ENCODE data around the gene FBP2. TPM values are rescaled to one million over a fixed set of nuclear protein-coding genes. Genes with fewer than 3 reads are reported as not detected.

The FBP2 gene
- total RNA-seq, 1 donor, result not detected

DNA sequence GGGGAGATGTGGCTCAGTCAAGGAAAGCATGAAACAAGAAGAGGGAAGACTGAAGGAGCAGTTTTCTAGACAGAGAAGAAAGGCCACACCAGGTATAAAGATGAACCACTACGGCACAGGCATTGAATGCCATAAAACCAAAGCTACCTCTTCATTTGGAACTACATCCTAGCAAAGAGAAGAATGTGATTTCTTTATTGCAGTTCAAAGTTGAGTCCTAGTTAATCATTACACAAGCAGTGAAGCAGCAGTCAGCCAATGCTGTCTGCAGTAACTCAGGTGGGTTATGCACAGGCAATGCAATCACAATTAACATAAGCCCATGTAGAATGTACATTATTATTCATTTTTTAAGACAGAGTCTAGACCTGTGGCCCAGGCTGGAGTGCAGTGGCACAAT is 60.5 kb downstream of the FBP2 start:
- no peak overlapping the region for H3K4me3 ChIP-seq (ENCODE audit: low read depth, low read length)
- DNase-seq (ENCODE audit: low read depth), result no peak
- TF ChIP-seq, protein P1, sequence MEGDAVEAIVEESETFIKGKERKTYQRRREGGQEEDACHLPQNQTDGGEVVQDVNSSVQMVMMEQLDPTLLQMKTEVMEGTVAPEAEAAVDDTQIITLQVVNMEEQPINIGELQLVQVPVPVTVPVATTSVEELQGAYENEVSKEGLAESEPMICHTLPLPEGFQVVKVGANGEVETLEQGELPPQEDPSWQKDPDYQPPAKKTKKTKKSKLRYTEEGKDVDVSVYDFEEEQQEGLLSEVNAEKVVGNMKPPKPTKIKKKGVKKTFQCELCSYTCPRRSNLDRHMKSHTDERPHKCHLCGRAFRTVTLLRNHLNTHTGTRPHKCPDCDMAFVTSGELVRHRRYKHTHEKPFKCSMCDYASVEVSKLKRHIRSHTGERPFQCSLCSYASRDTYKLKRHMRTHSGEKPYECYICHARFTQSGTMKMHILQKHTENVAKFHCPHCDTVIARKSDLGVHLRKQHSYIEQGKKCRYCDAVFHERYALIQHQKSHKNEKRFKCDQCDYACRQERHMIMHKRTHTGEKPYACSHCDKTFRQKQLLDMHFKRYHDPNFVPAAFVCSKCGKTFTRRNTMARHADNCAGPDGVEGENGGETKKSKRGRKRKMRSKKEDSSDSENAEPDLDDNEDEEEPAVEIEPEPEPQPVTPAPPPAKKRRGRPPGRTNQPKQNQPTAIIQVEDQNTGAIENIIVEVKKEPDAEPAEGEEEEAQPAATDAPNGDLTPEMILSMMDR (IDR thresholded peaks at IDR 0.05; ENCODE audit: insufficient read depth, low read depth, low read length), result no peak

DNA sequence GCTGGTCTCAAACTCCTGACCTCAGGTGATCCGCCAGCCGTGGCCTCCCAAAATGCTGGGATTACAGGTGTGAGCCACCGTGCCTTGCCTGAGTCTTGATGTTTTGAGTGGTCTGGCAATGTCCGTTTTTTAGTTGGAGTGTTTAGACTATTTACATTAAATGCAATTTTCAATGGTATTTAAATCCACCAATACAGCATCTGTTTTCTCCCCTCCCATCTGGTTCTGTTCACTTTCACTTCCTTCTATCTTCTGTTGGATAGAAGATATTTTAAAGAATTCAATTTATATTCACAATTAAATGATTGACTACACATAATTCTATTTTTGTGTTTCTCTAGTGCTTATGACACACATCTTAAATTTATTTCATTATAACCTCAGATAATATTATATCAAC is 64.7 kb downstream of the FBP2 start:
- no peak overlapping the region for H3K4me3 ChIP-seq (ENCODE audit: low read depth, low read length)
- no peak for DNase-seq (ENCODE audit: low read depth)
- TF ChIP-seq, protein P1 (IDR thresholded peaks at IDR 0.05; ENCODE audit: insufficient read depth, low read depth, low read length), result no peak

GRCh38 chr9:94526951-94527350 is 66.7 kb downstream of the FBP2 start:
- DNase-seq (ENCODE audit: low read depth), result no peak
- no peak overlapping the region for H3K4me3 ChIP-seq (ENCODE audit: low read depth, low read length)
- TF ChIP-seq, protein P1 (IDR thresholded peaks at IDR 0.05; ENCODE audit: insufficient read depth, low read depth, low read length), result no peak

DNA sequence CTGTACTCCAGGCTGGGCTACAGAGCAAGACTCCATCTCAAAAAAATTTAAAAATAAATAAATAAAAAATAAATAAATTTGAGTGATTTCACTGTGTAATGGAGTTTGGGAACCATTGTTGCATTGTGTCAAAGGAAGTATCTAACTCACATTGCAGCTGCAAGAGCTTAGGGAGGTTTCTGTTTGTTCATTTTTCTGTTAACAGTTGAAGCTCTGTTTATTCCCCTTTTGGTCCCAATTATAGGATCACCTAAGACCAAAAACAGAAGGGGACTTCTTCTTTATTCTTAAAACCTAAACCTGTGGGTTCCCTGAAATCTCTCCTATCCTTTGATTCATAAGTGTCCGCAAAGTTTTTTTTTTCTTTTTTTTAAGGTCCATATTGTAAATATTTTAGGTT is 67.4 kb downstream of the FBP2 start:
- DNase-seq (ENCODE audit: low read depth), result no peak
- TF ChIP-seq, protein P1 (IDR thresholded peaks at IDR 0.05; ENCODE audit: insufficient read depth, low read depth, low read length), result no peak

DNA sequence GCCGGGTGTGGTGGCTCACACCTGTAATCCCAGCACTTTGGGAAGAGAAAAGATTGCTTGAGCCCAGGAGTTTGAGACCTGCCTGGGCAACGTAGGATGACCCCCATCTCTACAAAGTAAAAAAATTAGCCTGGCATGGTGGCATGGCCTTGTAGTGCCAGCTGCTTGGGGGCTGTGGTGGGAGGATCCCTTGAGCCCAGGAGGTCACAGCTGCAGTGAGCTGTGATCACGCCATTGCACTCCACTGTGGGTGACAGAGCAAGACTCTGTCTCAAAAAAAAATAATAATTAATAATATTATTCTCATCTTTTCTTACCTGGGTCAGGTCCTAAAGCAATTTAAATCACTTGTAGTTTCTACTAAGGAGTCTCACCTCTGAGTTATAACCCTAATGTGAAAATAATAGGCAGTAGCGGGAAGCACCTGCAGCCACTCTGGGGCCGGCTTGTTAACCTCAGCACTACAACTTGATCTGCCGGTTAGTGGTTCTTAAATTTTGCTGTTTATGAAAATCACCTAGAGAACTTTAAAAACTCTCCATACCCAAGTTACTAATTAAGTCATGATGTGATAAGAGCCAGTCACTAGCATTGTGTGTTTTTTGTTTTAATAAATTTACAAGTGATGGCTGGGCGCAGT is 68.1 kb downstream of the FBP2 start:
- TF ChIP-seq, protein P1 (IDR thresholded peaks at IDR 0.05; ENCODE audit: insufficient read depth, low read depth, low read length), result no peak
- no peak for DNase-seq (ENCODE audit: low read depth)
- no peak overlapping the region for H3K4me3 ChIP-seq (ENCODE audit: low read depth, low read length)

More for the DNA sequence above, 67.4 kb downstream of the FBP2 start:
- no peak overlapping the region for H3K4me3 ChIP-seq (ENCODE audit: low read depth, low read length)

DNA sequence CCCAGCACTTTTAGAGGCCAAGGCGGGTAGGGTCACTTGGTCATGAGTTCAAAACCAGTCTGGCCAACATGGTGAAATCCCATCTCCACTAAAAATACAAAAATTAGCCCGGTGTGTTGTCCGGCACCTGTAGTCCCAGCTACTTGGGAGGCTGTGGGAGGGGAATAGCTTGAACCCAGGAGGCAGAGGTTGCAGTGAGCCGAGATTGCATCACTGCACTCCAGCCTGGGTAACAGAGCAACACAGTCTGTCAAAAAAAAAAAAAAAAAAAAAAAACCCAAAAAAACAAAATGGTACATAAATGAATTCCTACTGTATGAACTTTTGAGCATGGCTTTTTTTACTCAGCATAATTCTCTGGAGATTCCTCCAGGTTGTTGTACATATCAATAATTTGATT is 76.4 kb downstream of the FBP2 start:
- H3K4me3 ChIP-seq (ENCODE audit: low read depth, low read length), result no peak overlapping the region
- TF ChIP-seq, protein P1 (IDR thresholded peaks at IDR 0.05; ENCODE audit: insufficient read depth, low read depth, low read length), result no peak
- no peak for DNase-seq (ENCODE audit: low read depth)

GRCh38 chr9:94514722-94515121 is 78.9 kb downstream of the FBP2 start:
- no peak overlapping the region for H3K4me3 ChIP-seq (ENCODE audit: low read depth, low read length)
- DNase-seq (ENCODE audit: low read depth), result no peak
- TF ChIP-seq, protein P1 (IDR thresholded peaks at IDR 0.05; ENCODE audit: insufficient read depth, low read depth, low read length), result no peak

Data from fibroblast of villous mesenchyme (primary cell).